Caco-2 (cell line): ENCODE measurements around the gene TIMM44. TPM values are rescaled to one million over a fixed set of nuclear protein-coding genes. Genes with fewer than 3 reads are reported as not detected.

Source experiments
- BruUV-seq: library from RNA; stranded (reverse); fragments of 400-500 nt; replicated peaks from 2 replicates; lab custom pipeline; 2021; lab: Mats Ljungman, UMichigan
- CTCF ChIA-PET: fragments of 300-600 bp; sonication (Branson Sonifier 250); formaldehyde crosslinking; loops from one replicate; lab custom pipeline; 2022; ENCODE audit warnings: antibody characterized with exemption; lab: Charles Lee
- POLR2A ChIA-PET: fragments of 300-600 bp; sonication (Branson Sonifier 250); formaldehyde crosslinking; loops from one replicate; lab custom pipeline; 2022; ENCODE audit warnings: antibody characterized with exemption; lab: Charles Lee
- DNase-seq, 2 experiments: peaks; one replicate each; pipeline versions ENCODE4 v3.0.0 to v3.0.0-alpha.2; 2020 to 2022
- H3K27me3 ChIP-seq: replicated peaks from 2 replicates; pipeline ENCODE4 v1.6.0; 2011; ENCODE audit warnings: low read length; ENCODE audit not compliant: control insufficient read depth, insufficient read depth
- H3K36me3 ChIP-seq: 2 replicates; pipeline ENCODE4 v1.5.1; 2011; ENCODE audit warnings: low read length; ENCODE audit not compliant: control insufficient read depth, insufficient read depth
- H3K4me1 ChIP-seq: fragments of 250-450 bp; sonication (Bioruptor Pico); 2 replicates; pipeline ENCODE4 v1.5.1; 2020; ENCODE audit warnings: mild to moderate bottlenecking
- H3K4me3 ChIP-seq: 2 replicates; pipeline ENCODE4 v1.5.1; 2011; ENCODE audit warnings: low read depth, mild to moderate bottlenecking, control low read depth, low read length
- H3K9me3 ChIP-seq: fragments of 250-450 bp; sonication (Bioruptor Pico); 2 replicates; pipeline ENCODE4 v1.5.1; 2020; ENCODE audit warnings: mild to moderate bottlenecking, moderate library complexity
- H3K27ac Mint-ChIP-seq: one replicate; pipeline ENCODE4 v1.8.0; 2022; ENCODE audit warnings: mixed read lengths; ENCODE audit not compliant: unreplicated experiment
- H3K27me3 Mint-ChIP-seq: one replicate; pipeline ENCODE4 v1.8.0; 2022; ENCODE audit warnings: mixed read lengths; ENCODE audit not compliant: insufficient read depth, unreplicated experiment
- H3K36me3 Mint-ChIP-seq: one replicate; pipeline ENCODE4 v1.8.0; 2022; ENCODE audit warnings: mild to moderate bottlenecking, mixed read lengths; ENCODE audit not compliant: insufficient read depth, unreplicated experiment
- H3K4me1 Mint-ChIP-seq: one replicate; pipeline ENCODE4 v1.8.0; 2022; ENCODE audit warnings: low read depth, mixed read lengths; ENCODE audit not compliant: unreplicated experiment
- H3K4me3 Mint-ChIP-seq: one replicate; pipeline ENCODE4 v1.8.0; 2022; ENCODE audit warnings: mild to moderate bottlenecking, moderate library complexity, mixed read lengths; ENCODE audit not compliant: unreplicated experiment
- H3K9me3 Mint-ChIP-seq: one replicate; pipeline ENCODE4 v1.8.0; 2022; ENCODE audit warnings: mixed read lengths; ENCODE audit not compliant: unreplicated experiment
- intact Hi-C: fragments of 100-400 bp; cut with micrococcal nuclease; formaldehyde crosslinking; loops from one replicate; pipeline ENCODE4 v1.10.0; 2022; ENCODE audit not compliant: unreplicated experiment
- total RNA-seq: library from RNA; stranded (reverse); gene quantifications from 2 replicates; pipeline ENCODE4 v1.2.3, GENCODE V29; 2022
- TF ChIP-seq, protein P1 (sequence below), 2 experiments: fragments of 200-600 bp in 1 of 2; IDR thresholded peaks; 1 replicate in 1 of 2; 2 replicates in 1 of 2; pipeline versions ENCODE4 v1.5.1 to v1.8.0; 2011 to 2022; ENCODE audit warnings: antibody characterized with exemption in 1 of 2, control low read depth in 1 of 2, inconsistent platforms in 1 of 2, low read depth in 1 of 2, low read length in 1 of 2, mild to moderate bottlenecking in 1 of 2, moderate library complexity in 1 of 2; ENCODE audit not compliant: insufficient read depth in 1 of 2, severe bottlenecking in 1 of 2, unreplicated experiment in 1 of 2

The TIMM44 gene
- total RNA-seq, 1 experiment from 2014 or later, result 129 TPM

DNA sequence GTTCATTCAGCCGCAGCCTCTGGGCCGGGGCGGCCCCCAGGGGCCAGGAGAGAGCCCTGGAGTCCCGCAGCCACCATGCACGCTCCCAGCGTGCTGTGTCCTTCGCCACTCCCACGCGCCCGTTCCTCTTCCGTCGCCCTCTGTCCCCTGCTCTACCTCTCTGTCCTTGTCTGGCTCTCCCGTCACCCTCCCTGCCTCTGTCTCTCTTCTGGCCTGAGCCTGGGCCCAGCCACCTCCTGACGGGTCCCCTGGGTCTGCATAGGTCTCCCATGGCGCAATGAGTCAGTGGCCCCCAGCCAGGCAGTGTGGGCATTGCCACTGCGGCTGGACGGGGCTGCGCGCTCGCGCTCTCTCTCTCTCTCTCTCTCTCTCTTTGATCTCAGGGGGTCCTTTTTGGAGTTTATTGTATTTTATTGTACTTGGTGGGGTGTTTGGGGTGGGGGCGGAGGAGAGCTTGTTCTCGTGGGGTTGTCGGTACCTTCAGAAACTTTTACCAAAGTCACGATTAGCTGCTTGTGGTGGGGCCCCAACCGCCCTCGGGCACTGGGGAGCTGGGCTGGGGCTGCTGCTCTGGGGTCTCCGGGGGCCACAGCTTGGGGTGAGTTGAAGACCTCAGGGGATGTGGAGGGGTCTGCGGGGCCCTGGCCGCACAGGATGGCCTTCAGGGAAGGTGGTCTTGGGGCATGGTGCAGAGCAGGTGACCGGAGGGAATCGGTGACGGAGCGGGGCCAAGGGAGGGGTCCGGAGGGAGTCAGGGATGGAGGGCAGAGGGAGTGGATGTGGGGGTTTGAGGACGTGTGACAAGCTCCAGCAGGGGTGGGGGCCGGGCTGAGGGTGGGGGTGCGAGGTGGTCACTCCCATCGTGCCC is 30.5 kb downstream of the TIMM44 start:
- Mint-ChIP-seq H3K27me3 (no peaks in the 10 kb centered on the region), H3K27ac (no peak overlapping the region), H3K4me3 (no peak overlapping the region), H3K9me3 (no peaks in the 10 kb centered on the region), H3K36me3 (peaks cover 37% of the 10 kb centered on the region), H3K4me1 (no peaks in the 10 kb centered on the region)
- Histone ChIP-seq H3K4me3 (no peak overlapping the region), H3K36me3 (no peaks in the 10 kb centered on the region), H3K9me3 (no peaks in the 10 kb centered on the region), H3K4me1 (no peaks in the 10 kb centered on the region; the same call in 1 of the 2 replicates), H3K27me3 (no peaks in the 10 kb centered on the region)
- no TSS peak for BruUV-seq
- ChIA-PET POLR2A (no interaction called here), CTCF (no interaction called here)
- intact Hi-C loops, result no loop called here
- no peak for DNase-seq
- TF ChIP-seq, protein P1, sequence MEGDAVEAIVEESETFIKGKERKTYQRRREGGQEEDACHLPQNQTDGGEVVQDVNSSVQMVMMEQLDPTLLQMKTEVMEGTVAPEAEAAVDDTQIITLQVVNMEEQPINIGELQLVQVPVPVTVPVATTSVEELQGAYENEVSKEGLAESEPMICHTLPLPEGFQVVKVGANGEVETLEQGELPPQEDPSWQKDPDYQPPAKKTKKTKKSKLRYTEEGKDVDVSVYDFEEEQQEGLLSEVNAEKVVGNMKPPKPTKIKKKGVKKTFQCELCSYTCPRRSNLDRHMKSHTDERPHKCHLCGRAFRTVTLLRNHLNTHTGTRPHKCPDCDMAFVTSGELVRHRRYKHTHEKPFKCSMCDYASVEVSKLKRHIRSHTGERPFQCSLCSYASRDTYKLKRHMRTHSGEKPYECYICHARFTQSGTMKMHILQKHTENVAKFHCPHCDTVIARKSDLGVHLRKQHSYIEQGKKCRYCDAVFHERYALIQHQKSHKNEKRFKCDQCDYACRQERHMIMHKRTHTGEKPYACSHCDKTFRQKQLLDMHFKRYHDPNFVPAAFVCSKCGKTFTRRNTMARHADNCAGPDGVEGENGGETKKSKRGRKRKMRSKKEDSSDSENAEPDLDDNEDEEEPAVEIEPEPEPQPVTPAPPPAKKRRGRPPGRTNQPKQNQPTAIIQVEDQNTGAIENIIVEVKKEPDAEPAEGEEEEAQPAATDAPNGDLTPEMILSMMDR (IDR thresholded peaks at IDR 0.05; ENCODE audit: insufficient read depth in 1 of 2, low read depth in 1 of 2, low read length in 1 of 2, severe bottlenecking in 1 of 2, unreplicated experiment in 1 of 2), result no peak

DNA sequence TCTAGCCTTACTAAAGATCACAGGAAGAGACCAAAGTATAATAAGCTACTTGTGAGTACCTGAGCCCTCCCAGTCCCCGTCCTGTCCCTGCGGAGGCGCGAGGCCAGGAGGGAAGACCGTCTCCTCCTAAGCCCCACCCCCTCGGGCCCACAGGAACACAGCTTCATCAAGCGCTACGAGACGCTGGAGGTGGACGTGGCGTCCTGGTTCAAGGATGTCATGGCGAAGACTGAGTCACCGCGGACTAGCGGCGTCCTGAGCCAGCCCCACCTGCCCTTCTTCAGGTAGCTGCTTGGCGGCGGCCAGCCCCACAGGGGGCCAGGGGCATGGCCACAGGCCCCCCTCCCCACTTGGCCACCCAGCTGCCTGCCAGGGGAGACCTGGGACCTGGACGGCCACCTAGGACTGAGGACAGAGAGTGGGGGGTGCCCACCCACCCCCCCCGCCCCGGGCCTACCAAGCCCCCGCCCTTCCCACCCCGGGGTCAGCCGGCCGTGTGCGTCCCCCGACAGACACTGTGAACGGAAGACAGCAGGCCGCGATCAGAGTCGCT is 31.2 kb downstream of the TIMM44 start:
- no peaks in the 10 kb centered on the region; the same call in 1 of the 2 replicates for H3K4me1 ChIP-seq
- H3K27ac Mint-ChIP-seq, result no peak overlapping the region
- no TSS peak for BruUV-seq
- no peaks in the 10 kb centered on the region for H3K9me3 Mint-ChIP-seq
- H3K36me3 Mint-ChIP-seq, result peaks cover 39% of the 10 kb centered on the region
- ChIA-PET POLR2A (no interaction called here), CTCF (interaction anchor here (0.5 to 0.6 kb wide), 2 partner anchors 16 to 60 kb away, joined by 3 to 12 read pairs; no protein-coding TSS in a partner anchor)
- H3K36me3 ChIP-seq, result no peaks in the 10 kb centered on the region
- H3K4me3 ChIP-seq, result no peak overlapping the region
- no peak for DNase-seq
- no peaks in the 10 kb centered on the region for H3K27me3 Mint-ChIP-seq
- H3K9me3 ChIP-seq, result no peaks in the 10 kb centered on the region
- TF ChIP-seq, protein P1 (IDR thresholded peaks at IDR 0.05; ENCODE audit: insufficient read depth in 1 of 2, low read depth in 1 of 2, low read length in 1 of 2, severe bottlenecking in 1 of 2, unreplicated experiment in 1 of 2), result no peak
- H3K4me1 Mint-ChIP-seq, result no peaks in the 10 kb centered on the region
- intact Hi-C loops, result no loop called here
- no peak overlapping the region for H3K4me3 Mint-ChIP-seq
- H3K27me3 ChIP-seq, result no peaks in the 10 kb centered on the region

DNA sequence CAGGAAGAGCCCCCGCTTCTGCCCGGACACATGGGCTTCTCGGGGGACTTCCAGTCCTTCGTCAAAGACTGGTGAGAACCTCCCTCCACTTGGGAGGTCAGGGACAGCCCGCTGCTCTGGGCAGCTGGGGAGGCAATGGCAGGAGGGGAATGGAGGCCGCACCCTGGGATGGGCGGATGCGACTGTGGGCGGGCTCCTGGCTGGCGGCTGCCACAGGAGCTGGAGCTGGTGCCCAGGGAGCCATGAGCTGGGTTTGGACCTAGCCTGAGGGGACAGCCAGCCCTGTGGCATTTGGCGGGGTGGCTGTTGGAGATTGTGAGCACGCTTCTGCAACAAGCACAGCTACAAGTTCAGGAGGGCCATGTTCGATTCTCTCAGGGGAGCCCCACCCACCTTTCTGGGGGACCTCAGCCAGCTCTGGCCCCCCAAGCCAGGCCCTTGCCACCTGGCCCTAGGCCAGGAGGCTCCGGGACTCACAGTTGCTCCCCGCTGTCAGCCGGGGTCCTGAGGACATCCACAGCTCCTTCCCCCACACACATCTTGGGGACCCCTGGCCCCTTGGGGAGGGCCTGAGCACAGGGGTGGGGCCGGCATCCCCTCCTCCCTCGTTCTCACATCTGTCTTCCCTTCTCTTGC is 31.8 kb downstream of the TIMM44 start:
- Histone ChIP-seq H3K27me3 (no peaks in the 10 kb centered on the region), H3K36me3 (no peaks in the 10 kb centered on the region), H3K9me3 (no peaks in the 10 kb centered on the region), H3K4me3 (no peak overlapping the region), H3K4me1 (no peaks in the 10 kb centered on the region; the same call in 1 of the 2 replicates)
- Mint-ChIP-seq H3K4me1 (no peaks in the 10 kb centered on the region), H3K27ac (no peak overlapping the region), H3K27me3 (no peaks in the 10 kb centered on the region), H3K36me3 (peaks cover 44% of the 10 kb centered on the region), H3K9me3 (no peaks in the 10 kb centered on the region), H3K4me3 (no peak overlapping the region)
- intact Hi-C loops, result no loop called here
- no peak for DNase-seq
- POLR2A ChIA-PET, result no interaction called here
- TF ChIP-seq, protein P1 (IDR thresholded peaks at IDR 0.05; ENCODE audit: insufficient read depth in 1 of 2, low read depth in 1 of 2, low read length in 1 of 2, severe bottlenecking in 1 of 2, unreplicated experiment in 1 of 2), result no peak
- CTCF ChIA-PET, result interaction anchor here (0.5 to 0.8 kb wide), 3 partner anchors 8 to 59 kb away, joined by 3 to 12 read pairs (median 3); partner anchors contain the start of gene SNAPC2
- BruUV-seq, result no TSS peak
